HUDEP-2 (cell line): ENCODE measurements around the gene CHD3.
A peak's percentile ranks its signal among the peaks of the same experiment; 100 is the strongest.

Experiments
- DNase-seq, 76 experiments: peaks; one replicate each; lab custom pipeline; 2025; ENCODE audit not compliant: unreplicated experiment in 76 of 76; lab: John Stamatoyannopoulos, UW

CHD3 gene

GRCh38 chr17:7864995-7865650, 23.5 kb upstream of the CHD3 start:
- DNase-seq, result no peak

GRCh38 chr17:7867881-7868329, 20.7 kb upstream of the CHD3 start:
- DNase-seq, result no peak

- DNase-seq, result no peak
Measured at GRCh38 chr17:7873051-7873450, 15.5 kb upstream of the CHD3 start.

GRCh38 chr17:7875804-7876370, 12.7 kb upstream of the CHD3 start:
- DNase-seq, result no peak

GRCh38 chr17:7878234-7878633, 10.4 kb upstream of the CHD3 start:
- no peak for DNase-seq

GRCh38 chr17:7880076-7880868, 8.3 kb upstream of the CHD3 start:
- no peak for DNase-seq

GRCh38 chr17:7881276-7882054, 7.1 kb upstream of the CHD3 start:
- peak in 44 of 76 experiments; percentile 4 to 59 (median 32) for DNase-seq

- DNase-seq, result no peak
Measured at GRCh38 chr17:7882068-7882467, 6.5 kb upstream of the CHD3 start.

GRCh38 chr17:7882629-7883028, 6.0 kb upstream of the CHD3 start:
- no peak for DNase-seq

GRCh38 chr17:7883781-7884386, 4.7 kb upstream of the CHD3 start:
- DNase-seq, result peak in 4 of 76 experiments; percentile 4 to 34 (median 6)

GRCh38 chr17:7884581-7885366, 3.8 kb upstream of the CHD3 start:
- DNase-seq, result peak in 9 of 76 experiments; percentile 7 to 37 (median 17)

- peak in 35 of 76 experiments; percentile 5 to 70 (median 30) for DNase-seq
Measured at GRCh38 chr17:7885367-7886226, 3.0 kb upstream of the CHD3 start.

- DNase-seq, result peak in 16 of 76 experiments; percentile 8 to 43 (median 35)
Measured at GRCh38 chr17:7886227-7887037, 2.2 kb upstream of the CHD3 start.

- DNase-seq, result no peak
Measured at GRCh38 chr17:7887038-7887481, 1.5 kb upstream of the CHD3 start.

- DNase-seq, result peak in 72 of 76 experiments; percentile 35 to 98 (median 84)
Measured at GRCh38 chr17:7887482-7888183, 956 bp upstream of the CHD3 start.

GRCh38 chr17:7889166-7889955, 772 bp downstream of the CHD3 start:
- DNase-seq, result peak in 71 of 76 experiments; percentile 53 to 96 (median 89)
